ENCODE measurements around the gene ZNF607.
A peak's percentile ranks its signal among the peaks of the same experiment; 100 is the strongest.
"Not testable (repeated sequence)": the region's sequence is repeated elsewhere in the genome, so short reads cannot be mapped to it uniquely, and the experiment has no call there.

The ZNF607 gene

DNA sequence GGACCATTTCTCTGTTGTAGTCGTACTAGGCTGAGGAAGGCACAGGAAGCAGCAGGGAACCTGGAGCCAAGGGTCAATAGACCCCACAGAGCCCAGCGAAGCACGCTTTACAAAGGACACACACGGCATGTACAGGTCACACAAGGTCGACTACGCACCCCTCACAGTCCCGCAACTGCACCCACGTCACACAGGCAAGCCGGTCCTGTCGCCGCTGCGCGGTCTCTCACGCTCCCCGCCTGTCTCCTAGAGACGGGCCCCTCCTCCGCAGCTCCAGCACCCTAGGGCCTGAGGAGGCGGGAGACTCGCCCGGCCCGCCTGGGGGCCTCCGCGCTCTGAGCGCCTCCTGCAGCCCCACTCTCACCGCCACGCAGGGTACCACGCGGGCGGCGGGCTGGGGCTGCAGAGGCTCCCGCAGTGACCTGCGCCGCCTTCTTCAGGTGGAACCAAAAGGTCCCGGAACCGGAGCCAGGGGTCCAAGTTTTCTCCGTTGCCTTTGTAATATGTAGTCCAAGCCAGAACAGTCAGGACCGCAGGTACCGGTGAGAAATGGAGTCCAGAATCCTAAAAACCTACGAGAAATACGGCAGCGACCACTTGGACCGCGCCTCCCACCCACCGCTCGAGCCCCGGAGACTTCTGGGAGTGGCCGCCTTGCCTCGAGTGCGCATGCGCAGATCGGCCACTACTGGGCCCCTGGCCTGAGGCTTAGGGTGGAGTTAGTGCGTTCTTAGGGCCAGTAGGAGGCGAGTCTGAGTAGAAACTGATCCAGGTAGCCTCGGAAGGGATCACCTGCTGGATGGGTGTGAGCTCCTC lies at the start of gene ZNF607:
Gene ZNF607, minus strand, starts transcription at position 651 of the 816 bp plus-strand sequence. CDS start 8,143 bp downstream, outside the sequence.
- peak; percentile 81 for DNase-seq (ENCODE audit: low spot score)
- peak; percentile 46 for FAIRE-seq

- peak; percentile 14 for DNase-seq (ENCODE audit: low spot score)
- no peak for FAIRE-seq
Observed at GRCh38 chr19:37763488-37763887, 43.9 kb upstream of the ZNF607 start.

GRCh38 chr19:37757683-37758082 lies 38.1 kb upstream of the ZNF607 start:
- not testable (repeated sequence) for DNase-seq (ENCODE audit: low spot score); FAIRE-seq

DNA sequence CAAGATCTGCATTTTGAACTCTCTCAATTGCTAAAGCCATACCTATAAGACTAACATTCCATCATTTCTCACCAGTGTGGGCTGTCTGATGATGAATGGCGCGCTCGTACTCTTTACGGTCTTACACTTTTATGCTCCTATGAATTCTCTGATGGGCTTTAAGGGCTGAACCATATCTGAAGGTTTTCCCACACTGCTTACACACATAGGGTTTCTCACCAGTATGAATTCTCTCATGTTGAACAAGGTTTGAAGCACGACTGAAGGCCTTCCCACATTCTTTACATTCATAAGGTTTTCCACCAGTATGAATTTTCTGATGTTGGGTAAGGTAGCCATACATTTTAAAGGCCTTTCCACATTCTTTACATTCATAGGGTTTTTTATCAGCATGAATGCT lies 18.8 kb upstream of the ZNF607 start:
- DNase-seq (ENCODE audit: low spot score) (no peak), FAIRE-seq (no peak)

- FAIRE-seq: no peak
- DNase-seq (ENCODE audit: low spot score): no peak
Observed at GRCh38 chr19:37725181-37725580, 5.6 kb upstream of the ZNF607 start.

DNA sequence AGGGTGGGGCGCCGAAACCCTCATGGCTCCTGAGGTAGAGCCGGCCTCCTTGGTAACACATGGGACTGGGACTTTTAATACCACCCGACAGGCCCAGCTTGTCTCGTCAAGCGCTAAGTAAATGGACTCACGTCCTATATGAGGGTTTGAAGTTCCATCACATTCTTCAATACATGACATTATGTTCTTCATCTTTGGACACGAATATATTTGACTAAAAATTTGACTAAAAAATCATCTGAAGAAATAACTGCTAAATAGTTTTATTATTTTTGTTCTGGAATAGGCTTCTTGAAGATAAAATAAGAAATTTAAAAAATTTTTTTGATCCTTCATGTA lies 335 bp upstream of the ZNF607 start:
- no peak for FAIRE-seq
- no peak for DNase-seq (ENCODE audit: low spot score)

DNA sequence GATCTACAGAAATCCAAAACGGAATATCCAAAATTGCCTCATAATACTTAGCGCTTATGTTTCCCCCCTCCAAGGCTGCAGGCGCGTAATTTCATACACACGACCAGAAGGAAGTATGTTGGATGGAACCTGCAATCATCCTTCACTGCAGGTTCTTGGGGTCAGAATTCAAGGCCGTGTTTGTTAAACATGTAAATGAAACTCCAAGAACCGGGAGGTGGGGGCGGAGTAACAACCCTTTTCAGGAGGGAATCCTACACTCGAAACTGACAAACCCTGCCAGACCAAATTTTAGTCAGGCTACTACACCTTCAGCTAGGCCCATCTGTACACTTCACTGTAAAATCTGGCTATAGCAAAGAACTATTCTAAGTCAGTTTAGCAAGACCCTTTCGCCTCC lies 1.3 kb downstream of the ZNF607 start:
- no peak for FAIRE-seq
- DNase-seq (ENCODE audit: low spot score): no peak

DNA sequence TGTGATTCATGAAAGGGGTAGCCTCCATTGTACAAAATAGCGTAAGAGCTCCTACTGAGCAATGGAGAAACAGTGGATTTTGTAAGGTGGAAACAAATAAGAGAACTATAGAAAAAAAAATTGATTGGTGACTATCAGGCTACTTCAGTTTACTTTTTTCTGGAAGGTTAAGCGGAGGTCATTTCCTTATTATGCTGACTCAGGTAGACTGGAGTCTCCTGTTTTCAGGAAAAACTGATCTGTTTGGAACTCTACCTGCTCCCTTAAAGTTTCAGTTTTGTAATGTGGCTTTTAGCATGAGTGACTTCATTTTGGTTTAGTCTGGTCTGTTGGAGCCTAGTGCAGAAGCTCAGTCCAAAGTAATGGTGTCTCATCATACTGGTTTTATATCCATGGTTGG lies 3.4 kb downstream of the ZNF607 start:
- no peak for FAIRE-seq
- DNase-seq (ENCODE audit: low spot score): no peak

- FAIRE-seq (no peak), DNase-seq (ENCODE audit: low spot score) (no peak)
Observed at GRCh38 chr19:37706052-37706605, 13.4 kb downstream of the ZNF607 start.

DNA sequence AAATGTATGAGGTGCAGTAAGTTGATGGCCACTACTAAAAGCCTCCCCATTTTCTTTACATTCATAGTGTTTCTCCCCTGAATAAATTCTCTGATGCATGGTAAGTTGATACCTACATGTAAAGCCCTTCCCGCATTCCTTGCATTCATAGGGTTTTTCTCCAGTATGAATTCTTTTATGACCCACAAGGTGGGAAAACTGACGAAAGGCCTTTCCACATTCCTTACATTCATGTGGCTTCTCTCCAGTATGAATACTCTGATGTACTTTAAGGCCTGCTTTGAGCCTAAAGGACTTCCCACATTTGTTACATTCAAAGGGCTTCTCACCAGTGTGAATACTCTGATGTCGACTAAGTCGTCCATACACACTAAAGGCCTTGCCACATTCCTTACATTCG lies 20.5 kb downstream of the ZNF607 start:
- DNase-seq (ENCODE audit: low spot score): no peak
- no peak for FAIRE-seq

GRCh38 chr19:37698216-37698615 lies 21.3 kb downstream of the ZNF607 start:
- DNase-seq (ENCODE audit: low spot score): no peak
- no peak for FAIRE-seq

- FAIRE-seq: no peak
Observed at GRCh38 chr19:37695144-37695899, 24.2 kb downstream of the ZNF607 start.

GRCh38 chr19:37692956-37693620 lies 26.5 kb downstream of the ZNF607 start:
- DNase-seq (ENCODE audit: low spot score) (no peak), FAIRE-seq (no peak)

More at GRCh38 chr19:37695144-37695899, 24.2 kb downstream of the ZNF607 start:
- no peak for DNase-seq (ENCODE audit: low spot score)

- DNase-seq (ENCODE audit: low spot score) (no peak), FAIRE-seq (no peak)
Observed at GRCh38 chr19:37691881-37692504, 27.6 kb downstream of the ZNF607 start.

DNA sequence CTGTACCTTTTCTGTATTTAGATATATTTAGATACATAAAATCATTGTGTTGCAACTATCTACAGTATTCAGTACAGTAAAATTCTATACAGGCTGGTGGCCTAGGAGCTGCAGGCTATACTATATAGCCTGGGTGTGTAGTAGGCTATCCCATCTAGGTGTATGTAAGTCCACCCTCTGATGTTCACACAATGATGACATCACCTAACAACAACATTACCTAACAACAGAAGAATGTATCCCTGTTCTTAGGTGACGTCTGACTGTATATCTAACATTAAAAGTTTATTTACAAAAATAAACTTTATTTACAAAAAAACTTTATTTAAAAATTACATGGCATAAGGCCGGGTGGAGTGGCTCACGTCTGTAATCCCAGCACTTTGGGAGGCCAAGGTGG lies 36.0 kb downstream of the ZNF607 start:
- no peak for DNase-seq (ENCODE audit: low spot score)
- no peak for FAIRE-seq

DNA sequence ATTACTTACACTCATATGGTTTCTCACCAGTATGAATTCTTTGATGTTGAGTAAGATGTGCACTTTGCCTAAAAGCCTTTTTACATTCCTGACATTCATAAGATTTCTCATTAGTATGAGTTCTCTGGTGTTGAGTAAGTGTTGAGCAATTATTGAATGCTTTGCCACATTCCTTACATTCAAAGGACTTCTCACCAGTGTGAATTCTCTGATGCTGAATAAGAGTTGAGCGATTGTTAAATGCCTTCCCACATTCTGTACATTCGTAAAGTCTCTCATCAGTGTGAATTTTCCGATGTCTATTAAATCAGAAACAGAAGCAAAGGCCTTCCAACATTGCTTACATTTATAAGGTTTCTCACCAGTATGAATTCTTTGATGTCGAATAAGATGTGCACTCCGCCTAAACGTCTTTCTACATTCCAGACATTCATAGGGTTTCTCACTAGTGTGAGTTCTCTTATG lies 50.1 kb downstream of the ZNF607 start:
- FAIRE-seq: no peak
- DNase-seq (ENCODE audit: low spot score): no peak

- not testable (repeated sequence) for DNase-seq (ENCODE audit: low spot score); FAIRE-seq
Observed at GRCh38 chr19:37657157-37657556, 62.4 kb downstream of the ZNF607 start.

- DNase-seq (ENCODE audit: low spot score): peak; percentile 35
- no peak for FAIRE-seq
Observed at GRCh38 chr19:37655689-37656371, 63.7 kb downstream of the ZNF607 start.

DNA sequence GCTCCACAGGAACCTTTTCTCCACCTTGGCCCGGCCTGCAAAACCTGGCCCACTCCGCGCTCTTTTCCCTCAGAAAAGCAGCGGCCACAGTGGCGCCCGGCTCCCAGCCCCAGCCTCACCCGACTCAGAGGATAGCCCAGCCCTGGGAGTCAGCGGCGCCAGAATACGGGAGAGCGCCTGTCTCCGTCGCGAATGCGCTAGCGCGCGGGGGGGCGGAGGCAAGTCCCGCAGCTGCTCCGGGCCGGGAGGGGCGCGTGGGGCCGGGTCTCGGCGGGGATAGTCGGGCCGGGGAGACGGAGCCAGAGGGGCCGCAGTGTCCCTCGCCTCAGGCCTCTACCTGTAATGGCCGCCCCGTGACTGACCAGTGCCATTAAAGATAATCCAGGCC lies 64.3 kb downstream of the ZNF607 start, which contains the start of gene ZFP30:
Gene ZFP30, minus strand, starts transcription at position 165 of the 388 bp plus-strand sequence. CDS start 7,643 bp downstream, outside the sequence.
- no peak for FAIRE-seq
- peak; percentile 68 for DNase-seq (ENCODE audit: low spot score)

- FAIRE-seq: no peak
- no peak for DNase-seq (ENCODE audit: low spot score)
Observed at GRCh38 chr19:37654629-37655300, 64.8 kb downstream of the ZNF607 start.

Measured in RCC 7860 (cell line).